Left renal cortex interstitium (tissue), 4 donors: Measurements from ENCODE around the gene MAGEF1. TPM values are rescaled to one million over a fixed set of nuclear protein-coding genes. Genes with fewer than 3 reads are reported as not detected.
A peak's percentile ranks its signal among the peaks of the same experiment; 100 is the strongest.

ENCODE experiments used
- DNase-seq, 4 donors: peaks; one replicate each; pipeline ENCODE4 v3.0.0-alpha.2; 2013; ENCODE audit warnings: low read depth in 4 of 4, low spot score in 2 of 4, missing footprints in 1 of 4
- polyA plus RNA-seq, 4 donors: library from polyadenylated mRNA; unstranded; fragments of 120-200 nt; gene quantifications; one replicate each; pipeline ENCODE4 v1.2.1, GENCODE V29; 2013; ENCODE audit not compliant: insufficient read length in 4 of 4

Gene MAGEF1
- polyA plus RNA-seq, 4 donors, result 91.5 to 113 (median 92.2) TPM

- no peak for DNase-seq
These were observed 18.6 kb downstream of the MAGEF1 start for GRCh38 chr3:184693011-184693975.

GRCh38 chr3:184691397-184692231 lies 20.2 kb downstream of the MAGEF1 start:
- DNase-seq, result no peak

GRCh38 chr3:184690192-184690883 lies 21.5 kb downstream of the MAGEF1 start:
- no peak for DNase-seq

GRCh38 chr3:184688882-184689271 lies 23.0 kb downstream of the MAGEF1 start:
- no peak for DNase-seq

- DNase-seq, result no peak
These were observed 23.5 kb downstream of the MAGEF1 start for GRCh38 chr3:184688251-184688881.

- peak in 1 of 4 donors; percentile 74 for DNase-seq
These were observed 24.4 kb downstream of the MAGEF1 start for GRCh38 chr3:184687363-184688015.

GRCh38 chr3:184685646-184686045 lies 26.2 kb downstream of the MAGEF1 start:
- no peak for DNase-seq

GRCh38 chr3:184685055-184685454 lies 26.8 kb downstream of the MAGEF1 start:
- DNase-seq, result no peak

- no peak for DNase-seq
These were observed 27.8 kb downstream of the MAGEF1 start for GRCh38 chr3:184683900-184684560.

GRCh38 chr3:184683234-184683633 lies 28.6 kb downstream of the MAGEF1 start:
- DNase-seq, result no peak

GRCh38 chr3:184682671-184683070 lies 29.2 kb downstream of the MAGEF1 start:
- no peak for DNase-seq

GRCh38 chr3:184680385-184681345 lies 31.2 kb downstream of the MAGEF1 start:
- no peak for DNase-seq

GRCh38 chr3:184679056-184679816 lies 32.6 kb downstream of the MAGEF1 start:
- DNase-seq, result no peak

GRCh38 chr3:184678317-184679055 lies 33.4 kb downstream of the MAGEF1 start:
- DNase-seq, result no peak

GRCh38 chr3:184677344-184678316 lies 34.2 kb downstream of the MAGEF1 start:
- DNase-seq, result no peak

GRCh38 chr3:184676927-184677326 lies 34.9 kb downstream of the MAGEF1 start:
- no peak for DNase-seq
